HL-60/S4 treated with phorbol 12-myristate 13-acetate at 8.2 ng/mL for 4 days and 3 days (cell line): ENCODE data around the gene CYP19A1.
"Not testable (repeated sequence)": the region's sequence is repeated elsewhere in the genome, so short reads cannot be mapped to it uniquely, and the experiment has no call there.

Experiments used
- in situ Hi-C: fragments of 300-500 bp; cut with MboI; formaldehyde crosslinking; loops from 2 replicates; pipeline ENCODE4 v1.15.0; 2022; ENCODE audit warnings: low sequenced_read_pairs

The CYP19A1 gene

GRCh38 chr15:51267051-51267702, 71.2 kb downstream of the CYP19A1 start:
- in situ Hi-C loops, result no loop called here

- in situ Hi-C loops, result no loop called here
These were observed 71.7 kb downstream of the CYP19A1 start for GRCh38 chr15:51266656-51267050.

- in situ Hi-C loops, result no loop called here
These were observed 73.3 kb downstream of the CYP19A1 start for GRCh38 chr15:51265037-51265555.

- in situ Hi-C loops, result no loop called here
These were observed 74.7 kb downstream of the CYP19A1 start for GRCh38 chr15:51263726-51264125.

- in situ Hi-C loops, result no loop called here
These were observed 75.3 kb downstream of the CYP19A1 start for GRCh38 chr15:51263116-51263515.

- in situ Hi-C loops, result no loop called here
These were observed 75.9 kb downstream of the CYP19A1 start for GRCh38 chr15:51262463-51262862.

- in situ Hi-C loops, result not testable (repeated sequence)
These were observed 77.3 kb downstream of the CYP19A1 start for GRCh38 chr15:51261113-51261512.

- in situ Hi-C loops, result no loop called here
These were observed 78.2 kb downstream of the CYP19A1 start for GRCh38 chr15:51260202-51260601.

GRCh38 chr15:51255533-51255932, 82.9 kb downstream of the CYP19A1 start:
- in situ Hi-C loops, result no loop called here

GRCh38 chr15:51253366-51253765, 85.0 kb downstream of the CYP19A1 start:
- in situ Hi-C loops, result no loop called here

- in situ Hi-C loops, result no loop called here
These were observed 85.7 kb downstream of the CYP19A1 start for GRCh38 chr15:51252671-51253070.

- in situ Hi-C loops, result no loop called here
These were observed 86.8 kb downstream of the CYP19A1 start for GRCh38 chr15:51251556-51251955.

- in situ Hi-C loops, result no loop called here
These were observed 88.0 kb downstream of the CYP19A1 start for GRCh38 chr15:51250217-51251011.

- in situ Hi-C loops, result no loop called here
These were observed 92.8 kb downstream of the CYP19A1 start for GRCh38 chr15:51245628-51246027.

GRCh38 chr15:51244423-51244869, 94.0 kb downstream of the CYP19A1 start:
- in situ Hi-C loops, result no loop called here

GRCh38 chr15:51243774-51244173, 94.6 kb downstream of the CYP19A1 start:
- in situ Hi-C loops, result no loop called here

GRCh38 chr15:51240066-51240465, 98.3 kb downstream of the CYP19A1 start:
- in situ Hi-C loops, result no loop called here

GRCh38 chr15:51237816-51238215, 100.6 kb downstream of the CYP19A1 start:
- in situ Hi-C loops, result no loop called here

- in situ Hi-C loops, result no loop called here
These were observed 104.0 kb downstream of the CYP19A1 start for GRCh38 chr15:51234176-51234927.

- in situ Hi-C loops, result no loop called here
These were observed 105.8 kb downstream of the CYP19A1 start for GRCh38 chr15:51232581-51232980.

GRCh38 chr15:51229907-51230330, 108.5 kb downstream of the CYP19A1 start:
- in situ Hi-C loops, result no loop called here
